B cell (primary cell): Measurements from ENCODE around the gene DIS3L2. TPM values are rescaled to one million over a fixed set of nuclear protein-coding genes. Genes with fewer than 3 reads are reported as not detected.

Source experiments
- ATAC-seq: fragments of 200-7000 bp; cut with Tn5 transposase; one replicate; pipeline ENCODE4 v1.10.0; 2021; ENCODE audit warnings: low read depth, mild to moderate bottlenecking, moderate number of reproducible peaks, moderate library complexity
- CTCF ChIA-PET: fragments of 350-600 bp; sonication (Branson Sonifier 250); formaldehyde crosslinking; loops from one replicate; lab custom pipeline; 2021; ENCODE audit warnings: antibody characterized with exemption, inconsistent platforms; lab: Charles Lee
- POLR2A ChIA-PET: fragments of 350-600 bp; sonication (Branson Sonifier 250); formaldehyde crosslinking; loops from one replicate; lab custom pipeline; 2021; ENCODE audit warnings: antibody characterized with exemption; lab: Charles Lee
- DNase-seq: peaks from one replicate; pipeline ENCODE4 v3.0.0; 2013
- H2AFZ ChIP-seq: 2 replicates; pipeline ENCODE4 v1.6.1; 2012; ENCODE audit warnings: mild to moderate bottlenecking, low read depth, low read length; ENCODE audit not compliant: insufficient read depth, poor library complexity, severe bottlenecking
- H3K27ac ChIP-seq, 2 donors: 1 replicate in 1 of 2; 2 replicates in 1 of 2; pipeline ENCODE4 v1.5.1; 2012 to 2013; ENCODE audit warnings: low read length in 2 of 2, mild to moderate bottlenecking in 2 of 2, moderate library complexity in 1 of 2
- H3K27me3 ChIP-seq, 4 experiments: fragments of 200-600 bp in 1 of 4; sonication (generic) in 1 of 4; replicated peaks in 1 of 4; 1 replicate in 2 of 4; 2 replicates in 2 of 4; pipeline versions ENCODE4 v1.6.1 to v1.7.0; 2013 to 2016; ENCODE audit warnings: low read length in 3 of 4, mild to moderate bottlenecking in 2 of 4, mixed read lengths in 1 of 4, moderate library complexity in 1 of 4; ENCODE audit not compliant: insufficient read depth in 4 of 4, control insufficient read depth in 3 of 4; ENCODE audit errors: control extremely low read depth in 1 of 4
- H3K36me3 ChIP-seq, 2 experiments: replicated peaks in 1 of 2; 1 replicate in 1 of 2; 2 replicates in 1 of 2; pipeline versions ENCODE4 v1.6.1 to v1.7.1; 2013; ENCODE audit warnings: low read length in 1 of 2; ENCODE audit not compliant: insufficient read depth in 2 of 2, control insufficient read depth in 1 of 2; ENCODE audit errors: control extremely low read depth in 1 of 2, extremely low read depth in 1 of 2
- H3K4me1 ChIP-seq, 2 donors: fragments of 200-600 bp in 1 of 2; sonication (generic) in 1 of 2; 1 replicate in 1 of 2; 2 replicates in 1 of 2; pipeline versions ENCODE4 v1.5.1 to v1.6.1; 2013 to 2017; ENCODE audit warnings: low read length in 2 of 2; ENCODE audit not compliant: control insufficient read depth in 2 of 2, insufficient read depth in 2 of 2
- H3K4me2 ChIP-seq: replicated peaks from 2 replicates; pipeline ENCODE3; 2012; ENCODE audit warnings: mild to moderate bottlenecking, low read depth, low read length; ENCODE audit not compliant: poor library complexity, severe bottlenecking
- H3K4me3 ChIP-seq, 5 experiments: fragments of 200-600 bp in 1 of 5; sonication (generic) in 1 of 5; 1 replicate in 3 of 5; 2 replicates in 2 of 5; pipeline versions ENCODE4 v1.5.1 to v1.7.0; 2011 to 2016; ENCODE audit warnings: low read length in 4 of 5, mild to moderate bottlenecking in 4 of 5, low read depth in 2 of 5, control low read depth in 1 of 5, moderate library complexity in 1 of 5; ENCODE audit not compliant: insufficient read depth in 1 of 5; ENCODE audit errors: control extremely low read depth in 1 of 5, extremely low read depth in 1 of 5
- H3K79me2 ChIP-seq: fragments of 200-600 bp; sonication (generic); one replicate; pipeline ENCODE4 v1.6.0; 2016; ENCODE audit warnings: low read length; ENCODE audit not compliant: control insufficient read depth, insufficient read depth
- H3K9ac ChIP-seq: fragments of 200-600 bp; sonication (generic); 2 replicates; pipeline ENCODE4 v1.6.1; 2017; ENCODE audit warnings: mild to moderate bottlenecking, low read length, moderate library complexity
- H3K9me3 ChIP-seq, 3 donors: one replicate each; pipeline versions ENCODE4 v1.6.1 to v1.7.1; 2013; ENCODE audit warnings: low read length in 2 of 3; ENCODE audit not compliant: control insufficient read depth in 2 of 3, insufficient read depth in 1 of 3; ENCODE audit errors: control extremely low read depth in 1 of 3
- H4K20me1 ChIP-seq: 2 replicates; pipeline ENCODE4 v1.6.0; 2012; ENCODE audit warnings: mild to moderate bottlenecking, low read length; ENCODE audit not compliant: insufficient read depth, control insufficient read depth, poor library complexity, severe bottlenecking
- H3K27ac Mint-ChIP-seq: one replicate; pipeline ENCODE4 v1.8.0; 2021; ENCODE audit warnings: mixed read lengths
- H3K27me3 Mint-ChIP-seq: one replicate; pipeline ENCODE4 v1.8.0; 2021; ENCODE audit warnings: mixed read lengths
- H3K4me1 Mint-ChIP-seq: one replicate; pipeline ENCODE4 v1.8.0; 2021; ENCODE audit warnings: mixed read lengths
- H3K4me3 Mint-ChIP-seq: one replicate; pipeline ENCODE4 v1.8.0; 2021; ENCODE audit warnings: mixed read lengths
- H3K9me3 Mint-ChIP-seq: one replicate; pipeline ENCODE4 v1.8.0; 2022; ENCODE audit warnings: mixed read lengths; ENCODE audit not compliant: insufficient read depth
- EZH2 ChIP-seq: IDR thresholded peaks from 2 replicates; pipeline ENCODE4 v1.6.1; 2012; ENCODE audit warnings: borderline replicate concordance, low read depth, mild to moderate bottlenecking, moderate library complexity, low read length; ENCODE audit not compliant: insufficient read depth, poor library complexity, severe bottlenecking
- WGBS: methylation state at CpG from one replicate; pipeline ENCODE4 v1.1.5; 2013; ENCODE audit warnings: missing lambda C conversion rate; ENCODE audit not compliant: insufficient coverage; 5-methylcytosine and 5-hydroxymethylcytosine counted together
- intact Hi-C: fragments of 100-400 bp; cut with micrococcal nuclease; formaldehyde crosslinking; loops from one replicate; pipeline ENCODE4 v1.10.0; 2022
- polyA plus RNA-seq: library from polyadenylated mRNA; depleted of rRNA; stranded (reverse); fragments of >200 nt; gene quantifications from 2 replicates; pipeline ENCODE4 v1.2.3, GENCODE V29; 2012
- total RNA-seq, 2 donors: library from RNA; stranded (reverse); fragments of 120-200 nt in 1 of 2; gene quantifications; 1 replicate in 1 of 2; 2 replicates in 1 of 2; pipeline versions ENCODE4 v1.2.3 to v1.2.4, GENCODE V29; 2013 to 2022
- TF ChIP-seq, protein P1 (sequence below): fragments of 200-600 bp; IDR thresholded peaks from one replicate; pipeline ENCODE4 v1.8.0; 2022; ENCODE audit warnings: antibody characterized with exemption, mild to moderate bottlenecking

Gene DIS3L2
- total and polyA plus RNA-seq, 2 donors (not counting 1 experiment from before 2014, with no cell fraction given), result 34.5 to 70.1 TPM

DNA sequence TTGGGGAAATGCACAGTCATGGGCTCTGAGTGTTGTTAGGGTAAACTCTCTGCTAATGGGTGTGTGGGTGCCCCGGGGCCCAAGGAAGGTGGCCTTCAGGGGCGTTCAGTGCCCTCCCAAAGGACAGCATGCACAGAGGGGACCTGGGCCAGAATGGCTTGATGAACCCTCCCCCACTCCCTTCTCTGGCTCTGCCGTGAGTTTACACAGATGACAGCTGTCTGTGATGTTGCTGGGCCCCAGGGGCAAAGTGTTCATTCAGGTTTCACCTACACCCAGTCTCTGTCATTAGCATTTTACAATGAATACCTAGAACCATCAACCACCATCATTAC, 38.5 kb upstream of the DIS3L2 start:
- ATAC-seq, result no peak
- Histone ChIP-seq H3K27ac (no peak overlapping the region), H3K79me2 (no peaks in the 10 kb centered on the region), H3K36me3 (no peaks in the 10 kb centered on the region), H3K4me2 (no peak overlapping the region), H3K4me1 (peaks cover 27% of the 10 kb centered on the region in 2 donors), H2AFZ (no peak overlapping the region), H3K9ac (no peak overlapping the region), H3K27me3 (peaks cover 0 to 51% (median 18%) of the 10 kb centered on the region in 4 experiments), H3K9me3 (peaks cover 0 to 7% (median 0%) of the 10 kb centered on the region in 3 donors), H4K20me1 (no peaks in the 10 kb centered on the region), H3K4me3 (no peak overlapping the region)
- DNase-seq, result no peak
- Mint-ChIP-seq H3K4me3 (no peak overlapping the region), H3K27ac (no peak overlapping the region), H3K4me1 (peaks cover 25% of the 10 kb centered on the region), H3K9me3 (no peaks in the 10 kb centered on the region), H3K27me3 (peaks cover 31% of the 10 kb centered on the region)
- 75% methylated on average over 1 of the region's 3 CpGs for WGBS
- ChIA-PET POLR2A (no interaction called here), CTCF (interaction anchor here (0.8 to 4.3 kb wide), 6 partner anchors 11 to 404 kb away, joined by 3 to 31 read pairs (median 6); no protein-coding TSS in a partner anchor)
- intact Hi-C loops, result no loop called here
- TF ChIP-seq, protein P1, sequence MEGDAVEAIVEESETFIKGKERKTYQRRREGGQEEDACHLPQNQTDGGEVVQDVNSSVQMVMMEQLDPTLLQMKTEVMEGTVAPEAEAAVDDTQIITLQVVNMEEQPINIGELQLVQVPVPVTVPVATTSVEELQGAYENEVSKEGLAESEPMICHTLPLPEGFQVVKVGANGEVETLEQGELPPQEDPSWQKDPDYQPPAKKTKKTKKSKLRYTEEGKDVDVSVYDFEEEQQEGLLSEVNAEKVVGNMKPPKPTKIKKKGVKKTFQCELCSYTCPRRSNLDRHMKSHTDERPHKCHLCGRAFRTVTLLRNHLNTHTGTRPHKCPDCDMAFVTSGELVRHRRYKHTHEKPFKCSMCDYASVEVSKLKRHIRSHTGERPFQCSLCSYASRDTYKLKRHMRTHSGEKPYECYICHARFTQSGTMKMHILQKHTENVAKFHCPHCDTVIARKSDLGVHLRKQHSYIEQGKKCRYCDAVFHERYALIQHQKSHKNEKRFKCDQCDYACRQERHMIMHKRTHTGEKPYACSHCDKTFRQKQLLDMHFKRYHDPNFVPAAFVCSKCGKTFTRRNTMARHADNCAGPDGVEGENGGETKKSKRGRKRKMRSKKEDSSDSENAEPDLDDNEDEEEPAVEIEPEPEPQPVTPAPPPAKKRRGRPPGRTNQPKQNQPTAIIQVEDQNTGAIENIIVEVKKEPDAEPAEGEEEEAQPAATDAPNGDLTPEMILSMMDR, result no peak
- no peak for TF ChIP-seq EZH2

DNA sequence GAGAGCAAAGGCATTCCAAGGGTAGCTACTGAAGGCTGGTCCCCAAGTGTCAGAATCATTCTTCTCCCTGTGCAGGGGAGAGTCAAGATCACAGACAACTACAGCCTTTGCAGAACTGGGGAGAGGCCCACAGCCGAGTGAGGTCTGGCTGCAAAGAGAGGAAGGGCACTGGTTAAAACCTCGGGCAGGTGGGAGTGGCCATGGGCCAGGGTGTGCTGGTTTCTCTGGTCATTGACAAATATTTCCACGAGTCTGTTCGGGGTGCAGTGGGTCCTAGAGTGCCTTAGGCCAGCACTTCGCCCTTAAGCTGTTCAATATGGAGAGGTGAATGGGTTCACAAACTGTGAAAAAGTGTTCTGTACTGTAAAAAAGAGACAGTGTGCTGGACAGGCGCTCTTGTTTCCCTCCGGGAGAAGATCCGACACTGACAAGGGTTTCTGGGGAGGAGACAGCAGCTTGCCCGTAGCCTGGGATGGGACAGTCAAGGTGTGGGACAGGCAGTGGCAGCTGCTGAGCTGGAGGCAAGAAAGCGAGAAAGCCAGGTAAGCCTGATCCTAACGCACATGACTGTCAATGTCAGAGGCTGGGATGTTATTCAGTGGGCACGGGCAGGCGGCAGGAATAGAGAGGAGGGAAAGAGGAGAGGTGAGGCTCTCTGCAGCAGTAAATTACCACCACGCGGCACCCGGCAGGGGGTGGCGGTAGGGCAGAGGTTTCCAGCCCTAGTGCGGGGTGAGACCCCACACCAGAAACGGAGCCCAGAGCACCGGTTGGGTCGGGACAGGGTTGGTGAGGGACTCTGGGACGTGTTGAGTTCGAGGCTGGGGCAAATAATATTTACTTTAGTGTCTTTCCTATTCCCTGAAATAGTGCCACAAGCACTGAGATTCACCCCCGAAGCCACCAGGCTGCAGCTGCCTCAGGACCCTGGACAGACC, 37.3 kb upstream of the DIS3L2 start:
- Mint-ChIP-seq H3K4me3 (peak overlapping the region; percentile 51), H3K9me3 (no peaks in the 10 kb centered on the region), H3K27ac (no peak overlapping the region), H3K4me1 (peaks cover 25% of the 10 kb centered on the region), H3K27me3 (peaks cover 39% of the 10 kb centered on the region)
- intact Hi-C loops, result no loop called here
- H3K27ac ChIP-seq, result no peak overlapping the region
- POLR2A ChIA-PET, result no interaction called here
- H3K9me3 ChIP-seq, result peaks cover 0 to 7% (median 0%) of the 10 kb centered on the region in 3 donors
- ATAC-seq (no peak), DNase-seq (no peak)
- TF ChIP-seq, protein P1, result no peak
- TF ChIP-seq EZH2, result no peak
- no peak overlapping the region for H3K4me3 ChIP-seq
- H4K20me1 ChIP-seq, result no peaks in the 10 kb centered on the region
- peaks cover 0 to 51% (median 18%) of the 10 kb centered on the region in 4 experiments for H3K27me3 ChIP-seq
- no peaks in the 10 kb centered on the region for H3K79me2 ChIP-seq
- H3K36me3 ChIP-seq, result no peaks in the 10 kb centered on the region
- peak overlapping the region; percentile 85 for H3K4me2 ChIP-seq
- CTCF ChIA-PET, result interaction anchor here (0.6 to 4.3 kb wide), 6 partner anchors 10 to 517 kb away, joined by 4 to 31 read pairs (median 6); no protein-coding TSS in a partner anchor
- H3K4me1 ChIP-seq, result peaks cover 27% of the 10 kb centered on the region in 2 donors
- no peak overlapping the region for H3K9ac ChIP-seq
- no peak overlapping the region for H2AFZ ChIP-seq
- WGBS, result 83% methylated on average over 20 of the region's 24 CpGs
